Upper lobe of left lung (tissue), 4 donors: ENCODE results near the gene DIPK1A.

Experiments
- EP300 ChIP-seq, 4 donors: sonication (generic); formaldehyde crosslinking; IDR thresholded peaks; one replicate each; pipeline ENCODE4 v1.5.1; 2017; ENCODE audit warnings: antibody characterized with exemption in 4 of 4, control low read depth in 2 of 4
- POLR2A ChIP-seq, 4 donors: fragments of 450-650 bp; IDR thresholded peaks; one replicate each; pipeline ENCODE4 v1.5.1; 2016 to 2017; ENCODE audit warnings: antibody characterized with exemption in 4 of 4, mild to moderate bottlenecking in 2 of 4

GRCh38 chr1:92851729-92852128 lies 109.5 kb downstream of the DIPK1A start:
- TF ChIP-seq EP300 (IDR thresholded peaks at IDR 0.05) (no peak), POLR2A (IDR thresholded peaks at IDR 0.05) (no peak)
